ENCODE results near the gene RAB2B.

GRCh38 chr14:21525571-21525961 lies 48.8 kb upstream of the RAB2B start:
- TF ChIP-seq ZNF274 (IDR thresholded peaks at IDR 0.05; ENCODE audit: low read depth, low read length) (no peak), YY1 (IDR thresholded peaks at IDR 0.05; ENCODE audit: insufficient read depth, insufficient read length) (no peak), SUZ12 (IDR thresholded peaks at IDR 0.05; ENCODE audit: extremely low read depth, insufficient read depth, insufficient read length) (no peak)
